NCI-H524 treated with DMSO at 0.1 percent for 48 hours (cell line): Measurements from ENCODE around the gene WDFY3.
"Not testable (repeated sequence)": the region's sequence is repeated elsewhere in the genome, so short reads cannot be mapped to it uniquely, and the experiment has no call there.

Source experiments
- DNase-seq: peaks from one replicate; lab custom pipeline; 2025; lab: John Stamatoyannopoulos, UW

Gene WDFY3

DNA sequence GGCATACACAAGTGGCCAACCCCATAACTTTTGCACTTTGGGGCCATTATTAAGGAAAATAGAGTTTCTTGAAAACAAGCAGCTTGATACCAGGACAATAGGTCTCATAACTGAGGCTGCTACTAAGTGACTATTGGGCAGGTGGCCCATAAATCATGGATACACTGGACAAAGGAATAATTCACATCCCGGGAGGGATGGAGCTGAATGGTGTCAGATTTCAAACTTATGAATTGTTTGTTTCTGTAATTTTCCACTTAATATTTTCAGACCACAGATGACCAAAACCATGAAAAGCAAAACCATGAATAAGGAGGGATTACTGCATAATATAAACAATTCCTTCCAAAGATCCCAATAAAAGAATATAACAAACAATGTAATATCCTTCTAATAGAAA is 114.4 kb downstream of the WDFY3 start:
- DNase-seq: no peak

DNA sequence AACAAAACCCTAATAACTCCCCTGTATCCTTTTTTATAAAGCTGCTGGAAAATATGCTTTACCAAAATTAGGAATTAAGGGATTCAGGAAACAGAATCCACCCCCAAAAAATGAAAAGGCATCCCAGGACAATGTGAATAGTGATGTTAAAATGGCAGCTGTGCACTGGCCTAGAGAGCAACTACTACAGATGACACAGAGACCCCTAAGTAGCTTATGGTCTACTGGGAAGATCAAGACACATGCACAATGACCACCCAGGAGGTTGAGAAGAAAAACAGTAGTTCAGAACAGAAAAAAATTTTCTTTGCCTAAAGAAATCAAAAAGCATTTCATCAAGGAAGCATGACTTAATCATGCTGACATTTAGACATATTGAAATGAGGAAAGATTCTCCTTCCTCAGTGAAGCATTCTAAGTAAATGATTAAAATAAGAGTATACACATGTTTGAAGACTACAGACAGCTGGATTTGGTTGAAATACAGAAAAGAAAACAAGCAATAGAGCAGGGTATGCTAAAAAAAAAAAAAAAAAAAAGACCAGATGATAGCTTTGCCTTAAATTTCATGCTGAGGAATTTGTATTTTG is 117.3 kb downstream of the WDFY3 start:
- DNase-seq: no peak

DNA sequence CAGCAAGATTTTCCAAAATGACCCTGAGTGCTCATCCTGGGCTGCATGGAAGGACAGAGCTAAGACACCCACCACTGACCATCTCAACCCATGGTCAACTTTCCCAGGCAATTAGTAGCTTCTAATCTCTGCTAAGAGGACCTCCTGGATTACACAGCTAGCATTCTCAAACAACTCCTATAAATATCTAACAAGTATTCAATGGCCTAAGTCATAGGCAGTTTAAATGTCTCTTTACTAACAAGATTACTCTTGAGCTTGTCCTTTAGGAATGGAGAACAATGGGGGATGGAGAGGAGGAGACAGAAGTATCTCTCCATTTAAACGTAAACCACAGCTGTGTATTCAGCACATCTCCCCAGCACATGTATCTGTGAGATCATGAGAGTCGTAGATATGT is 118.1 kb downstream of the WDFY3 start:
- no peak for DNase-seq

DNA sequence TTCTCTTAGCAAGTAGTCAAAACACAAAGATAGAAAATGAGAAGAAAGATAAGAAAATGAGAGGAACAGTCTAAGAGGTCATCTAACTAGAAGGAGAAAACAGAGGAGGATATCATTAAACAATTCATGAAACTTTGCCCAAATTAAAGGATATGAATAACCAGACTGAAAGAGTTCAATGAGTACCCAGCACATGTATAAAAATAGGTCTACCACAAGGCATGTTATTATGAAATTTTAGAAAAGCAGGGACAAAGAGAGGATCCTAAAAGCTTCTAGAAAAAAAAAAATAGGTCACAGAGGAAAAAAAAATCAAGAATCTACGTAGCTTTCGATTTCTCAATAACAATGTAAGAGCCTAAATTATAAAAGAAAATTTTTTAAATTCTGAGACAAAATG is 118.5 kb downstream of the WDFY3 start:
- DNase-seq: no peak

DNA sequence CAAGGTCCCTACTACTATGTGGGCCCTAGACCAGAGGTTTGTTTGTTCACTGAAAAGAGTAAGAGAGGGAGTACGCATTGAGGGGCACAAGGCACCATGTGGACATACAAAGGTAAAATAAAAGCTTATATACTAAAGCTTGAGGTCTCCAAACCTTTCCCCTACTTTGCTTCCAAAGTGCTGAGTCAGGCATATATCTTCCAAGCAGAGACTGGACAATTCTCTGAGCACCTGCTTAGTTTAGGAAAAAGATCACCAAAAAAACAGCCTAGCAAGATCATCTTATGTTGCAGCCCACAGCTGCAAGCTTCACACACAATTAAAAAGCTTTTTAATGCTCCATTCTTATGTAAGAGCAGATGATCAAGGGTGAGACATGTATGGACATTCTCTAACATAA is 119.5 kb downstream of the WDFY3 start:
- no peak for DNase-seq

DNA sequence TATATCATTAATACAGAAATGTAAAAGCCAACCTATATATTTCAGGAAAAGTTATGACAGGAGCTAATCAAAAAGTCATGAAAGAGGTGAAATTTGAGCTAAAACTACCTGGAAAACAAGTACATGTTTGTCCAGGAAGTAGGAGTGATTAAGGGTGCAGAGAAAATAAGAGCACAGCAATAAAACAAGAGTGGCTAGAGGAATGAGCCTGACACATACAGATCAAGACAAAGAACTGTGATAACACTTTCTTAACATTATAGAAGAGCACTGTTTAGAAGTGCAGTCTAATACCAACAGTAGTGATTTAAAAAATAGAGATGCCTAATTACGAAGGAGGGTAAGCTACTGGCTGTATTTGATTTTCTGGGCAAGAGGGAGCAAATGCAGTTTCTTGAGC is 125.1 kb downstream of the WDFY3 start:
- no peak for DNase-seq

- DNase-seq: no peak
Measured at GRCh38 chr4:84837751-84838150, 128.7 kb downstream of the WDFY3 start.

DNA sequence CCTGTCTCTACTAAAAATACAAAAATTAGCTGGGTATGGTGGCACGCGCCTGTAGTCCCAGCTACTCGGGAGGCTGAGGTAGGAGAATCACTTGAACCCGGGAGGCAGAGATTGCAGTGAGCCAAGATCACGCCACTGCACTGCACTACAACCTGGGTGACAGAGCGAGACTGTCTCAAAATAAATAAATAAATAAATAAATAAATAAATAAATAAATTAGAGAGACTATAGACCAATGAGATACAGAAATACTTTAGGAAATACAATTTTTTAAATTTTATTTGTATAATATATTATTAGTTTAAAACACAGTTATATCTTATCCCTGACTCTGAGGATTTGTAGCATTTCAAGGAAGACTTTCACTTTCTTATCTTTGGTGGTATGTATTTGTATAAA is 136.9 kb downstream of the WDFY3 start:
- not testable (repeated sequence) for DNase-seq

DNA sequence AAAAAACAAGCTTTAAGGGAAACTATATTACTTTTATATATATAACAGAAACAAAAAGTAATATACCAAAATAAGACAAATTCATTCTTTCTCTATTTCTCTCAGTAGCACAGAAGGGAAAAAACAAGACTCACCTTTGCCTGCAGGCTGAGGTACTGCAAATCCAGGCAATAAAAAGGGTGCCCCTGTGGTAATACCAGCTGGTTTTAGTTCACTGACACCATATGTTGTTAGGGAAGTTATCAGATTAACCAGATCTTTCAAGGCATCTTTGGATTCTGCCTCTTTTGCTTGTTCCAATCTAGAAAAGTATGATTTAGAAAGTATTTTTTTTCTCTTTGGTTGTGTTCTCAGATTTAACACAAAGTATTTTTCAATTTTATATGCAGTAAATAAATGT is 139.8 kb downstream of the WDFY3 start:
- DNase-seq: no peak

DNA sequence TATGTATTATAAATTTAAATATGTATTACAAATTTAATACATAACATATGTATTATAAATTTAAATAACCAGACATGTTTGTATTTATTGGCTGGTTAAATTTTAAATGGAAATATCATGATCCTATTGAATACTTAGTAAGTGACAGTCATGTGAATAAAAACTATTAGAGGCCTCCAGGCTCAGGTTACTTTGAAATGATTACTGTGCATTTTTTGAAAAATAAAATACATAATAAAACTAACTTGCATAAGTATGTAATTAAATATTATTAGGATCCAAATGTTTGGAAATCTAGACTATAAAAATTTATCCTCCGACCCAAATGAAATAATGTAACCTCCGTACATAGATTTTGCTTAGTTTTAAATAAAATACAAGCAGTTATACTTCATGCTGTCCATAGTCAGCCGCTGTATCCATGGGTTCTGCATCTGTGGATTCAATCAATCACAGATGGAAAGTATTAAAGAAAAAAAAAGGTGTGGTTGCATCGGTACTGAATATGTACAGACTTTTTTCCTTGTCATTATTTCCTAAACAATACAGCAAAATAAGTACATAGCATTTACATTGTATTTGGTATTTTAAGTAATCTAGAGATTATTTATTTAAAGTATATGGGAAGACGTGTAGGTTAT is 140.7 kb downstream of the WDFY3 start:
- no peak for DNase-seq

GRCh38 chr4:84821064-84821463 is 145.4 kb downstream of the WDFY3 start:
- DNase-seq: no peak

GRCh38 chr4:84814094-84814750 is 152.3 kb downstream of the WDFY3 start:
- no peak for DNase-seq

DNA sequence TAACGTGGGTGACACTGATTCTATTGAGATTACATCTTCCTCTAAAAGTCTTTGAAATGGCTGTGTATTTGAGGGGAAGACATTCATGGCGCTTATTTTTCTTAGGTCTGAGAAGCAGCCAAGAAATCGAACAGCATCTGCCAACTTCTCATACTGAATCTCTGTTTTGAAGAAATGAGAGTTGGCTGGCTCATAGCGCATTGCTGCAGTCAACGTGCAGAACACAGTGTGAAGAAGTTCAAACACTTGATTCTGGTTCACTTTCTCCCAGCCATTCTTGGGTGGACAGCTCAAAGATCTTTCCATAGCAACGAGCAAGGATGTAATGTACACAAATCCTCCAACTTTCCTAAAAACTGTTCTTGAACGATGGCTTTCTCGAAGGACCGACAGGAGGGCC is 156.5 kb downstream of the WDFY3 start:
- DNase-seq: no peak

DNA sequence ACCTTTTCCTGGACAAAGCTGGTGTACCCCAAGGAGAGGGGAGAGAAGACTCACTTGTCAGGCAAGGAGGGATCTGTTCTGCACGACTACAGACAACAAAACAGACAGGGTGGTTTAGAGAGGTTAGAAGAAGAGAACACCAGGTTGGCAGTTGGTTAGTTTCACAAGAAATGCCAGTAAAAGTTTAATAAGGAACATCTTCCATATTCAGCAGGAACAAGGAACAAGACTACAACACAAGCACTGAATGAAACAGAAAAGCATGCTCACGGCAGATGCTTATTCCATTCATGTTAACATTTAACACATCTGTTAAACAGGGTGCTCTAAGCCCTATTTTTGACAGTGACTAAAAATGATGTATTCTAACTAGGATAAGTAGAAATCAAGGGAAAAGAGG is 158.2 kb downstream of the WDFY3 start:
- no peak for DNase-seq

DNA sequence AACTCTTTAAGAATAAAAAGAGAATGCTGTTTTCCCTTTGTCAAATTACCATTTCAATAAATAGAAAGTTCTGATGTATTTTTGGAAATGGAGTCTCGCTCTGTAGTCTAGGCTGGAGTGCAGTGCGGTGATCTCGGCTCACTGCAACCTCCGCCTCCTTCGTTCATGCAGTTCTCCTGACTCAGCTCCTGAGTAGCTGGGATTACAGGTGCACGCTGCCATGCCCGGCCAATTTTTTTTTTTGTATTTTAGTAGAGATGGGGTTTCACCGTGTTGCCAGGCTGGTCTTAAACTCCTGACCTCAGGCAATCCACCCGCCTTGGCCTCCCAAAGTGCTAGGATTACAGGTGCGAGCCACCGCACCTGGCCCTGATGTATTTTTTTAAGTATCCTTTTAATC is 159.9 kb downstream of the WDFY3 start:
- not testable (repeated sequence) for DNase-seq

DNA sequence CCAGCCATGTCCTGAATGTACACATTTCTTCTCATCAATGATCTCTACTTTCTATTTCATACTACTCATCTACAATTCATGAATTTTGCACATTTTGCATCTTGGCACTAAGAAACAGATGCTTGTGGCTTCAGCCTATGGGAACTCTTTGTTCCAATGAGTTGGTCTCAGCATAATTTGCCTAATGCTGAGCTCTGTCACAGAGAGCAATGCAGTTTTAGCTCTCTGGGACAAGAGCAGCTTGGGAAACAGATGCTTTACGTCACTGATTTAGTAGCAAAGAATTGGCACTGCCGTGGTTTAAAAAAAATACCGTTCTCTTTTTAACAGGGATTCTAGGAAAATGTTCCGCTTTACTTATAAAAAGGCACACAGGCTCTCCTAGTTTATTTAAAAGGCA is 162.4 kb downstream of the WDFY3 start:
- no peak for DNase-seq

GRCh38 chr4:84803720-84804119 is 162.8 kb downstream of the WDFY3 start:
- no peak for DNase-seq

- DNase-seq: no peak
Measured at GRCh38 chr4:84803116-84803515, 163.4 kb downstream of the WDFY3 start.

DNA sequence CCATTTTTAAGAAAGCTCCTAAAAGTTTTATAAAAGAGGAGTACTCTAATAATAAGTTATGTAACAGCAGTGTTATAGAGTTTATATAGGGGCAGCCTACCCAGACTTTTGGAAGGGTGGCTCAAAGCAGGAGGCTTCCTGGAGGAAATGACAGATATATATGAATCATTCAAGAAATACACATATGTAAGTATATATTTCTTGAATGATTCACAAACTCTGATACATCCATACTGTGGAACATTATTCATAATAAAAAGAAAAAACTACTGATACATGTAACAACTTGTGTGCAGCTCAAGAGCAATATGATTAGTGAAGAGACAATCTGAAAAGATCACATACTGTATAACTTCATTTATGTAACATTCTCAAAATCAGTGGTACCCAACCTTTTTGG is 166.2 kb downstream of the WDFY3 start:
- no peak for DNase-seq

- no peak for DNase-seq
Measured at GRCh38 chr4:84799318-84799717, 167.2 kb downstream of the WDFY3 start.

DNA sequence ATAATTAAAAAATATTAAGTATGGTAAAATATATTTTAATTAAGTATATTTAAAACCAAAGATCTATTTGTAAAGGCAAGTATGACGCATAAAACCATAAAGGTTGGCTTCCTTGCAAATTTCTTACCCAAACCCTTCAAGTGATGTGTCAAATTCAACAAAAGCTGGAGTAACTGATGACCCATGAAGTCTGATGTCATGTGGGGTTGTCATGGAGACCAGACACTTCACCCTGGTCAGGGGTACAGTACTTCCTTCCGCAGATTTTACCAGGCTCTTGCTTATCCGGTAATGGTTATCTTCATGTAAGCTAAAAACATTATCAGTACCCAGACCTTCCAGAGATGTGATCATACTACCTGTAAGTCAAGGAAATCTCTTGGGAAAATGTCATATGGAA is 170.1 kb downstream of the WDFY3 start:
- no peak for DNase-seq

GRCh38 chr4:84792366-84793301 is 173.9 kb downstream of the WDFY3 start:
- no peak for DNase-seq
